OCI-LY3 (cell line): ENCODE results near the gene TRPT1.

ENCODE experiments used
- EZH2phosphoT487 ChIP-seq: fragments of 200-600 bp; shearing (Covaris generic); IDR thresholded peaks from 2 replicates; pipeline ENCODE4 v1.6.1; 2018; ENCODE audit warnings: antibody characterized with exemption, mixed run types, low read depth
- TF ChIP-seq, protein P1 (sequence below): fragments of 200-600, 300-600 bp; sonication (generic); IDR thresholded peaks from 2 replicates; pipeline ENCODE4 v1.5.1; 2014; ENCODE audit warnings: antibody characterized with exemption, low read length, low read depth

DNA sequence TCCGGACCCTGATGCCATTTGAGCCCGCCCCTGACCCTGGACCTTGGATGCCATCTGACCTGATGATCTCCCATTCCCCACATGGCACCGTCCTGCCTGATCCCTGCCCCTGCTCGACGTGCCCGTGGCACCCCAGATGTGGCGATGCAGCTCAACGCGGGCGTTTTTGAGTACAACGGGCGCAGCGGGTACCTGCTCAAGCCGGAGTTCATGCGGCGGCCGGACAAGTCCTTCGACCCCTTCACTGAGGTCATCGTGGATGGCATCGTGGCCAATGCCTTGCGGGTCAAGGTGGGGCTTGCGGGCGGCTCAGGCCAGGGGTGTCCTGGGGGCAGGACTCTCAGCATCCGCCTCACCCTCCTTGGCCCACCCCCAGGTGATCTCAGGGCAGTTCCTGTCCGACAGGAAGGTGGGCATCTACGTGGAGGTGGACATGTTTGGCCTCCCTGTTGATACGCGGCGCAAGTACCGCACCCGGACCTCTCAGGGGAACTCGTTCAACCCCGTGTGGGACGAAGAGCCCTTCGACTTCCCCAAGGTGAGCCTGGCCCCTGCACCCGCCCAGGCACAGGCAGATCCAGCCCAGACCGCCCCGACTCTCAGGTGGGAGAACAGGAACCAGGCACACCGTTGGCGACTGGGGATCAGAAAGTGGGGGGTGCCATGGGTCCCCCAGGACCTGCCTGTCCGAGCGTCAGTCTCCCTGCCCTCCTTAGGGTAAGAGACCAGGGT is 36.5 kb upstream of the TRPT1 start:
- TF ChIP-seq, protein P1, sequence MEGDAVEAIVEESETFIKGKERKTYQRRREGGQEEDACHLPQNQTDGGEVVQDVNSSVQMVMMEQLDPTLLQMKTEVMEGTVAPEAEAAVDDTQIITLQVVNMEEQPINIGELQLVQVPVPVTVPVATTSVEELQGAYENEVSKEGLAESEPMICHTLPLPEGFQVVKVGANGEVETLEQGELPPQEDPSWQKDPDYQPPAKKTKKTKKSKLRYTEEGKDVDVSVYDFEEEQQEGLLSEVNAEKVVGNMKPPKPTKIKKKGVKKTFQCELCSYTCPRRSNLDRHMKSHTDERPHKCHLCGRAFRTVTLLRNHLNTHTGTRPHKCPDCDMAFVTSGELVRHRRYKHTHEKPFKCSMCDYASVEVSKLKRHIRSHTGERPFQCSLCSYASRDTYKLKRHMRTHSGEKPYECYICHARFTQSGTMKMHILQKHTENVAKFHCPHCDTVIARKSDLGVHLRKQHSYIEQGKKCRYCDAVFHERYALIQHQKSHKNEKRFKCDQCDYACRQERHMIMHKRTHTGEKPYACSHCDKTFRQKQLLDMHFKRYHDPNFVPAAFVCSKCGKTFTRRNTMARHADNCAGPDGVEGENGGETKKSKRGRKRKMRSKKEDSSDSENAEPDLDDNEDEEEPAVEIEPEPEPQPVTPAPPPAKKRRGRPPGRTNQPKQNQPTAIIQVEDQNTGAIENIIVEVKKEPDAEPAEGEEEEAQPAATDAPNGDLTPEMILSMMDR, result no peak
- no peak for TF ChIP-seq EZH2phosphoT487
